OCI-LY7 (cell line): ENCODE measurements around the gene FAM107B.

Experiments used
- CTCF ChIP-seq: fragments of 200-600 bp; sonication (generic); conservative IDR thresholded peaks from 2 replicates; pipeline ENCODE4 v1.5.1; 2014; ENCODE audit warnings: mild to moderate bottlenecking, antibody characterized with exemption, low read length, moderate library complexity, mixed read lengths
- EZH2phosphoT487 ChIP-seq: fragments of 200-600 bp; sonication (generic); IDR thresholded peaks from 2 replicates; pipeline ENCODE4 v1.6.1; 2018; ENCODE audit warnings: low read depth, borderline replicate concordance, mild to moderate bottlenecking, mixed run types, antibody characterized with exemption, low read length, moderate library complexity, mixed read lengths

GRCh38 chr10:14678637-14679036 is 96.1 kb downstream of the FAM107B start:
- TF ChIP-seq CTCF (no peak), EZH2phosphoT487 (no peak)
